ENCODE data around the gene PHEX. TPM values are rescaled to one million over a fixed set of nuclear protein-coding genes. Genes with fewer than 3 reads are reported as not detected.

Gene PHEX
- total RNA-seq, 2 donors from 2014 or later: 0.24 to 0.37 TPM

DNA sequence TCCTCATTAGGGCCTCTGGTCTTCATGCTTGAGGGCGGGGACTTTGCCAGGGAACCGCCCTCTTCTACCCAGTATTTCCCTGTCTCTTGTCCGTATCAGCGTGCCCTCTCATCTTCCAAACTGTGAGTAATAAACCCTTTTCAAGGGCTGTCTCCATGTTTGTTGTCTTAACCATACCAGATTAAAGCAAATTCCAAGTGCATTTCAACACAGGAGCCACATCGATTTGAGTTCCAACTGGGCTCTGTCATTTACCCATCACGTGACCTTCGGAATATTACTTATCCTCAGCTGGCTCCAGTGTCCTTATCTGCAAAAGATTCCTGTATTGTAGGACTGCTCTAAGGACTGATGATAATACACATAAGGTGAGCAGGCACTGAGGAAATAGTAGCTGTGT lies 6.4 kb upstream of the PHEX start:
- Mint-ChIP-seq H3K4me3 (no peak overlapping the region), H3K27me3 (ENCODE audit: insufficient read depth) (peaks cover 58% of the 10 kb centered on the region), H3K36me3 (ENCODE audit: low read depth) (no peaks in the 10 kb centered on the region), H3K9me3 (peaks cover 3% of the 10 kb centered on the region), H3K4me1 (peaks cover 22% of the 10 kb centered on the region), H3K27ac (no peak overlapping the region)
- DNase-seq: no peak
- H3K27ac ChIP-seq (ENCODE audit: low read depth, low read length): no peak overlapping the region
- H3K4me1 ChIP-seq (ENCODE audit: control insufficient read depth, insufficient read depth, low read length): no peaks in the 10 kb centered on the region
- peaks cover 11% of the 10 kb centered on the region for H3K27me3 ChIP-seq (ENCODE audit: control insufficient read depth, insufficient read depth, low read length, poor library complexity, severe bottlenecking)
- 92 to 100% methylated on average over 4 to 7 of the region's 7 CpGs for WGBS, 2 experiments (ENCODE audit: insufficient coverage in 1 of 2, insufficient read length in 1 of 2)
- no peak overlapping the region for H3K9ac ChIP-seq (ENCODE audit: extremely low read depth, low read length, poor library complexity, severe bottlenecking)
- TF ChIP-seq CTCF (conservative IDR thresholded peaks at IDR 0.05): no peak
- no peaks in the 10 kb centered on the region for H3K36me3 ChIP-seq (ENCODE audit: control insufficient read depth, insufficient read depth, low read length)
- no peaks in the 10 kb centered on the region for H3K9me3 ChIP-seq (ENCODE audit: control insufficient read depth, low read length)
- no peak overlapping the region for H3K4me3 ChIP-seq (ENCODE audit: low read length)

- H3K4me3 Mint-ChIP-seq: no peak overlapping the region
- H3K27ac Mint-ChIP-seq: no peak overlapping the region
- H3K4me1 ChIP-seq (ENCODE audit: control insufficient read depth, insufficient read depth, low read length): no peaks in the 10 kb centered on the region
- peaks cover 22% of the 10 kb centered on the region for H3K4me1 Mint-ChIP-seq
- no peaks in the 10 kb centered on the region for H3K36me3 Mint-ChIP-seq (ENCODE audit: low read depth)
- H3K27me3 ChIP-seq (ENCODE audit: control insufficient read depth, insufficient read depth, low read length, poor library complexity, severe bottlenecking): peaks cover 11% of the 10 kb centered on the region
- no peak for TF ChIP-seq CTCF (conservative IDR thresholded peaks at IDR 0.05)
- no peaks in the 10 kb centered on the region for H3K9me3 Mint-ChIP-seq
- H3K27ac ChIP-seq (ENCODE audit: low read depth, low read length): no peak overlapping the region
- no peak for DNase-seq
- H3K27me3 Mint-ChIP-seq (ENCODE audit: insufficient read depth): peaks cover 63% of the 10 kb centered on the region
- H3K4me3 ChIP-seq (ENCODE audit: low read length): no peak overlapping the region
- WGBS, 2 experiments (ENCODE audit: insufficient coverage in 1 of 2, insufficient read length in 1 of 2): 93% methylated on average over 4 of the region's 4 CpGs; no CpG with 5 or more reads in 1 of the 2 experiments
- H3K9me3 ChIP-seq (ENCODE audit: control insufficient read depth, low read length): no peaks in the 10 kb centered on the region
- H3K9ac ChIP-seq (ENCODE audit: extremely low read depth, low read length, poor library complexity, severe bottlenecking): no peak overlapping the region
- H3K36me3 ChIP-seq (ENCODE audit: control insufficient read depth, insufficient read depth, low read length): no peaks in the 10 kb centered on the region
These were observed 5.4 kb upstream of the PHEX start for GRCh38 chrX:22026731-22027130.

DNA sequence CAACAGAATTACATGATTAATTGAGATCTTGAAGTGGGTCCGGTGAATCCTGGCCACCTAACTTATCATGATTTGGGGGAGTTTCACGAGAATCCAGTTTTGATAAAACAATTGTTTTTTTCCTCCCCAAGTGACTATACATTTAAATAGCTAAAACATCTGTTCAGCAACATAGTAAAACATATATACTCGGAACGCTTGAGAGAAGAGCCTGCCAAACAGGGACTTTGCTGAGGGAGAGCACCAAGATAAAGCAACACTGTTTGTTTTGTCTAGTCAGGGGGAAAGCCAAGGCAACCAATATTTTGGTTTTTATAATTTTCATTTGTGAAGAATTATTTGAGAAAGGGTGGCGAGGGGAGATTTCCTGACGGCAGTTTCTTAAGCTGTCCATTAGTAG lies 381 bp downstream of the PHEX start:
- TF ChIP-seq CTCF (conservative IDR thresholded peaks at IDR 0.05): no peak
- Histone ChIP-seq H3K36me3 (ENCODE audit: control insufficient read depth, insufficient read depth, low read length) (no peaks in the 10 kb centered on the region), H3K4me1 (ENCODE audit: control insufficient read depth, insufficient read depth, low read length) (no peaks in the 10 kb centered on the region), H3K27ac (ENCODE audit: low read depth, low read length) (no peak overlapping the region), H3K27me3 (ENCODE audit: control insufficient read depth, insufficient read depth, low read length, poor library complexity, severe bottlenecking) (peaks cover 11% of the 10 kb centered on the region), H3K9me3 (ENCODE audit: control insufficient read depth, low read length) (no peaks in the 10 kb centered on the region), H3K4me3 (ENCODE audit: low read length) (no peak overlapping the region), H3K9ac (ENCODE audit: extremely low read depth, low read length, poor library complexity, severe bottlenecking) (no peak overlapping the region)
- Mint-ChIP-seq H3K27ac (no peak overlapping the region), H3K36me3 (ENCODE audit: low read depth) (no peaks in the 10 kb centered on the region), H3K9me3 (no peaks in the 10 kb centered on the region), H3K4me1 (peaks cover 16% of the 10 kb centered on the region), H3K27me3 (ENCODE audit: insufficient read depth) (peaks cover 41% of the 10 kb centered on the region), H3K4me3 (no peak overlapping the region)
- no peak for DNase-seq
- WGBS, 2 experiments (ENCODE audit: insufficient coverage in 1 of 2, insufficient read length in 1 of 2): 91 to 100% methylated on average over 4 to 6 of the region's 6 CpGs

Data from endodermal cell (in vitro differentiated cells).